Osteoblast (primary cell): ENCODE measurements around the gene CDKN1B. TPM values are rescaled to one million over a fixed set of nuclear protein-coding genes. Genes with fewer than 3 reads are reported as not detected.

ENCODE experiments used
- DNase-seq: peaks from one replicate; pipeline ENCODE4 v3.0.0; 2011; ENCODE audit warnings: low spot score, mixed read lengths; ENCODE audit not compliant: insufficient read length; ENCODE audit errors: missing footprints
- H2AFZ ChIP-seq: 2 replicates; pipeline ENCODE4 v1.6.0; 2011; ENCODE audit warnings: mild to moderate bottlenecking, low read length
- H3K27ac ChIP-seq: 2 replicates; pipeline ENCODE4 v1.5.1; 2011; ENCODE audit warnings: mild to moderate bottlenecking, low read depth, low read length, moderate library complexity
- H3K27me3 ChIP-seq: 2 replicates; pipeline ENCODE4 v1.6.0; 2012; ENCODE audit warnings: mild to moderate bottlenecking, control low read depth, inconsistent platforms, low read length, moderate library complexity; ENCODE audit not compliant: insufficient read depth
- H3K36me3 ChIP-seq: 2 replicates; pipeline ENCODE4 v1.5.1; 2011; ENCODE audit warnings: mild to moderate bottlenecking, low read length, control low read depth, moderate library complexity; ENCODE audit not compliant: insufficient read depth
- H3K4me1 ChIP-seq: 2 replicates; pipeline ENCODE4 v1.5.1; 2011; ENCODE audit warnings: mild to moderate bottlenecking, low read length, control low read depth, moderate library complexity; ENCODE audit not compliant: insufficient read depth
- H3K4me2 ChIP-seq: 2 replicates; pipeline ENCODE4 v1.6.0; 2011; ENCODE audit warnings: mild to moderate bottlenecking, low read length; ENCODE audit not compliant: insufficient read depth
- H3K4me3 ChIP-seq: fragments of 200-600 bp; sonication (generic); 3 replicates; pipeline ENCODE4 v1.5.1; 2012; ENCODE audit warnings: mild to moderate bottlenecking, low read length, inconsistent platforms; ENCODE audit not compliant: insufficient read depth
- H3K79me2 ChIP-seq: 2 replicates; pipeline ENCODE4 v1.6.0; 2012; ENCODE audit warnings: mild to moderate bottlenecking, low read length, control low read depth, inconsistent platforms; ENCODE audit not compliant: insufficient read depth
- H3K9me3 ChIP-seq: 2 replicates; pipeline ENCODE4 v1.5.1; 2011; ENCODE audit warnings: low read depth, low read length, control low read depth
- H4K20me1 ChIP-seq: 2 replicates; pipeline ENCODE4 v1.6.0; 2012; ENCODE audit warnings: mild to moderate bottlenecking, low read length, control low read depth; ENCODE audit not compliant: insufficient read depth
- CTCF ChIP-seq: IDR thresholded peaks from 2 replicates; pipeline ENCODE4 v1.5.1; 2011; ENCODE audit warnings: mild to moderate bottlenecking, low read depth, low read length, moderate library complexity; ENCODE audit errors: extremely low read depth
- total RNA-seq: library from RNA; depleted of rRNA; stranded (reverse); fragments of >200 nt; gene quantifications from 2 replicates; pipeline ENCODE4 v1.2.3, GENCODE V29; 2012

The CDKN1B gene
- total RNA-seq, 1 donor = 52.8 TPM

DNA sequence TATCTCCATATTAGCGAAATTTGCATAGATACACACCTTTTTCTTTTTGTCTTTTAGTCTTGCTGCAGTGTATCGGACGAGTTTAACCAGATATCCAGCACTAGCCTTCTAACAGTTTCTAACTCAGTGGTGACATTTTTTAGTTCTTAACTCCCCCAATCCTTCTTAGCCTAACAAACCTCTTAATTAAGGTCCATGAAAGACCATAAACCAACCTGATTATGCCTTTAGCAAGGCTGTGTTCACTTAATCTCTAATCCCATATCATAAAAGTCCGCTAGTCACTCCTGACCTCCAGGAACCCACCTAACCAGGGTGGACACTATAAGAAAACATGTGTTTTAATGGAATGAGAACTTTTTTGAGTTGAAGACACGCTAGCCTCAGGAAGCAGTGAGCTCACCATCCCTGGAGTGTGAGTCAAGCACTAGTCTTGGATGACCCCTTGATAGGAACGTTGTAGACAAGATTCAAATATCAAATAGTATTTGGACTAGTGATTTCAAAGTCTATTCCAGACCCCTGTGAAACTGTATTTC is 9.5 kb downstream of the CDKN1B start:
- DNase-seq = peak; percentile 87
- no peak overlapping the region for H2AFZ ChIP-seq
- peak overlapping the region; percentile 97 for H3K27ac ChIP-seq
- H3K36me3 ChIP-seq = peaks cover 11% of the 10 kb centered on the region
- H3K27me3 ChIP-seq = no peaks in the 10 kb centered on the region
- no peak for TF ChIP-seq CTCF
- H3K4me3 ChIP-seq = peak overlapping the region; percentile 81
- no peaks in the 10 kb centered on the region for H4K20me1 ChIP-seq
- peaks cover 60% of the 10 kb centered on the region for H3K79me2 ChIP-seq
- no peaks in the 10 kb centered on the region for H3K9me3 ChIP-seq
- peaks cover 29% of the 10 kb centered on the region for H3K4me1 ChIP-seq
- H3K4me2 ChIP-seq = peak overlapping the region; percentile 85

DNA sequence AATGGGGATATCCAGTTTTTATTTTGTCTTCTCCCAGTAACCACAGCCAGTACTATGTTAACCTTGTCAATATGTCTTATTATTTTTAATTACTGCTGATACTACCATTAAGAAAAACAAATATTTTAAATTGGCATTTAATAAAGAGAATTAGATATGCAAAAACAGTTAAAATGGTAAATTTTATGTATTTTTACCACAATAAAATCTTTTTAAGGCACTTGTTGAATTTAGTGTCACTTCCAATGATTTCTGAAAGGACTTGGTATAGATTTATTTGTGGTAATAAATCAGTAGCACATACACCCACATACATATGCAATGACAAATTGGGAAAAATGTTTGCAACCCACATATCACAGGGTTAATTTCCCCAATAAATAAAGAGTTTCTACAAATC is 14.0 kb downstream of the CDKN1B start:
- Histone ChIP-seq H3K4me3 (no peak overlapping the region), H3K27me3 (no peaks in the 10 kb centered on the region), H4K20me1 (no peaks in the 10 kb centered on the region), H3K27ac (no peak overlapping the region), H3K4me2 (no peak overlapping the region), H3K9me3 (no peaks in the 10 kb centered on the region), H3K79me2 (peaks cover 71% of the 10 kb centered on the region), H3K36me3 (peaks cover 6% of the 10 kb centered on the region), H3K4me1 (peaks cover 49% of the 10 kb centered on the region), H2AFZ (no peak overlapping the region)
- no peak for DNase-seq
- TF ChIP-seq CTCF = no peak

DNA sequence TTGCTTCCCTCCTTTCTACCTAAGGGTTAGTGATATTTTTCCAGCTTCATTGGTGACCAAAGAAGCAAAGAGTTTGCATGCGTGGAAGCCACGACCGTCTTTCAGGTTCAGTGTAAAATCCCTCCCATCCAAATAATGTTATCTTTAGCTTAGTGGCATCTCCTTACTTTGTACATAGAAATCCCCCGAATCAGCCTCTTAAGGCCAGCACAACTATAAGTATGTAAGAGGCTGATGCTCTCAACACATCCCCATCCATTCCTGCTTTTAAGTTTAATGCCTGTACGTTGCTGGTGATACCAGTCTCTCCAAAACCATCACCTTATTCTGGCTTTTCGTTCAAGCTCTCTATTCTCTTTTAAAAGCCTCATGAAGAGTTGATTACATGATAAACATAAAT is 14.6 kb downstream of the CDKN1B start:
- peak overlapping the region; percentile 0 for H2AFZ ChIP-seq
- no peak for TF ChIP-seq CTCF
- H3K4me3 ChIP-seq = no peak overlapping the region
- H4K20me1 ChIP-seq = no peaks in the 10 kb centered on the region
- H3K79me2 ChIP-seq = peaks cover 66% of the 10 kb centered on the region
- peaks cover 6% of the 10 kb centered on the region for H3K36me3 ChIP-seq
- H3K27ac ChIP-seq = peak overlapping the region; percentile 25
- H3K4me2 ChIP-seq = no peak overlapping the region
- no peaks in the 10 kb centered on the region for H3K27me3 ChIP-seq
- DNase-seq = no peak
- H3K4me1 ChIP-seq = peaks cover 55% of the 10 kb centered on the region
- no peaks in the 10 kb centered on the region for H3K9me3 ChIP-seq

DNA sequence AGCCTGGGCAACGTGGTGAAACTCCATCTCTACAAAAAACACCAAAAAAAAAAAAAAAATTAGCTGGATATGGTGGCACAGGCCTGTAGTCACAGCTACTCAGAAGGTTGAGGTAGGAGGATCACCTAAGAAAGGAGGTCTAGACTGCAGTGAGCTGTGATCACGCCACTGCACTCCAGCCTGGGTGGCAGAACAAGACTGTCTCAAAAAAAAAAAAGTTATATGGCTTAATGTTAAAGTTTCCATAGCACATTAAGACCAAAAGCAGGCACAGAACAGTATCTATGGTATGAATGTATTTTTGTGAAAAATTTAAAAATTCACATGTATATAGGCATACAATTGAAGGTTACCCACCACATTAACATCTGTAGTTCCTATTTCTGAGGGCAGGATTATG is 15.9 kb downstream of the CDKN1B start:
- no peak overlapping the region for H3K4me2 ChIP-seq
- no peaks in the 10 kb centered on the region for H4K20me1 ChIP-seq
- no peak overlapping the region for H3K4me3 ChIP-seq
- no peak for DNase-seq
- no peaks in the 10 kb centered on the region for H3K9me3 ChIP-seq
- no peak for TF ChIP-seq CTCF
- no peak overlapping the region for H2AFZ ChIP-seq
- H3K79me2 ChIP-seq = peaks cover 63% of the 10 kb centered on the region
- peaks cover 2% of the 10 kb centered on the region for H3K36me3 ChIP-seq
- H3K4me1 ChIP-seq = peaks cover 52% of the 10 kb centered on the region
- no peaks in the 10 kb centered on the region for H3K27me3 ChIP-seq
- peak overlapping the region; percentile 96 for H3K27ac ChIP-seq
